GM19463 (cell line): ENCODE data around the gene DPYD.

Experiments used
- ATAC-seq: cut with Tn5 transposase; IDR thresholded peaks from one replicate; pipeline ENCODE4 v1.9.1; 2021; ENCODE audit warnings: mild to moderate bottlenecking, moderate library complexity; ENCODE audit not compliant: unreplicated experiment

The DPYD gene

GRCh38 chr1:97907886-97908285 lies 12.9 kb downstream of the DPYD start:
- ATAC-seq: no peak

- no peak for ATAC-seq
Measured at GRCh38 chr1:97906567-97907241, 14.1 kb downstream of the DPYD start.

GRCh38 chr1:97905141-97905940 lies 15.5 kb downstream of the DPYD start:
- no peak for ATAC-seq

GRCh38 chr1:97904534-97904933 lies 16.3 kb downstream of the DPYD start:
- no peak for ATAC-seq

- no peak for ATAC-seq
Measured at GRCh38 chr1:97903626-97904025, 17.2 kb downstream of the DPYD start.

- no peak for ATAC-seq
Measured at GRCh38 chr1:97902067-97902466, 18.8 kb downstream of the DPYD start.

- no peak for ATAC-seq
Measured at GRCh38 chr1:97901017-97901658, 19.7 kb downstream of the DPYD start.

- ATAC-seq: no peak
Measured at GRCh38 chr1:97898948-97899347, 21.9 kb downstream of the DPYD start.

- ATAC-seq: no peak
Measured at GRCh38 chr1:97895278-97895677, 25.6 kb downstream of the DPYD start.

GRCh38 chr1:97893844-97894243 lies 27.0 kb downstream of the DPYD start:
- ATAC-seq: no peak

GRCh38 chr1:97886199-97886598 lies 34.6 kb downstream of the DPYD start:
- no peak for ATAC-seq

- no peak for ATAC-seq
Measured at GRCh38 chr1:97883823-97884222, 37.0 kb downstream of the DPYD start.

- no peak for ATAC-seq
Measured at GRCh38 chr1:97877307-97877706, 43.5 kb downstream of the DPYD start.

- no peak for ATAC-seq
Measured at GRCh38 chr1:97875996-97876395, 44.8 kb downstream of the DPYD start.

- no peak for ATAC-seq
Measured at GRCh38 chr1:97870589-97870988, 50.2 kb downstream of the DPYD start.

- ATAC-seq: no peak
Measured at GRCh38 chr1:97869441-97869840, 51.4 kb downstream of the DPYD start.

- no peak for ATAC-seq
Measured at GRCh38 chr1:97867127-97867526, 53.7 kb downstream of the DPYD start.

GRCh38 chr1:97864615-97865014 lies 56.2 kb downstream of the DPYD start:
- ATAC-seq: no peak

- no peak for ATAC-seq
Measured at GRCh38 chr1:97853221-97853620, 67.6 kb downstream of the DPYD start.

GRCh38 chr1:97849345-97850340 lies 71.2 kb downstream of the DPYD start:
- ATAC-seq: peak; percentile 47

GRCh38 chr1:97845805-97846204 lies 75.0 kb downstream of the DPYD start:
- no peak for ATAC-seq
